AG10803 (cell line): ENCODE measurements around the gene DHRS12.
A peak's percentile ranks its signal among the peaks of the same experiment; 100 is the strongest.

ENCODE experiments used
- DNase-seq: peaks from one replicate; pipeline ENCODE4 v3.0.0; 2010; ENCODE audit warnings: low read depth
- H3K4me3 ChIP-seq: 2 replicates; pipeline ENCODE4 v1.5.1; 2011; ENCODE audit warnings: mild to moderate bottlenecking, low read length, control low read depth
- CTCF ChIP-seq: conservative IDR thresholded peaks from 2 replicates; pipeline ENCODE4 v1.5.1; 2011; ENCODE audit warnings: mild to moderate bottlenecking, low read length, control low read depth, inconsistent platforms

Gene DHRS12

GRCh38 chr13:51811046-51811445 lies 7.1 kb upstream of the DHRS12 start:
- no peak overlapping the region for H3K4me3 ChIP-seq
- DNase-seq, result no peak
- no peak for TF ChIP-seq CTCF

- H3K4me3 ChIP-seq, result no peak overlapping the region
- no peak for DNase-seq
- TF ChIP-seq CTCF, result no peak
Measured at GRCh38 chr13:51808811-51809210, 4.8 kb upstream of the DHRS12 start.

GRCh38 chr13:51807041-51807440 lies 3.1 kb upstream of the DHRS12 start:
- TF ChIP-seq CTCF, result no peak
- DNase-seq, result no peak
- no peak overlapping the region for H3K4me3 ChIP-seq

- no peak for TF ChIP-seq CTCF
- DNase-seq, result peak; percentile 34
Measured at GRCh38 chr13:51806566-51806965, 2.6 kb upstream of the DHRS12 start.

GRCh38 chr13:51805925-51806324 lies 2.0 kb upstream of the DHRS12 start:
- no peak for TF ChIP-seq CTCF
- DNase-seq, result no peak
- no peak overlapping the region for H3K4me3 ChIP-seq

More at GRCh38 chr13:51806566-51806965, 2.6 kb upstream of the DHRS12 start:
- no peak overlapping the region for H3K4me3 ChIP-seq

DNA sequence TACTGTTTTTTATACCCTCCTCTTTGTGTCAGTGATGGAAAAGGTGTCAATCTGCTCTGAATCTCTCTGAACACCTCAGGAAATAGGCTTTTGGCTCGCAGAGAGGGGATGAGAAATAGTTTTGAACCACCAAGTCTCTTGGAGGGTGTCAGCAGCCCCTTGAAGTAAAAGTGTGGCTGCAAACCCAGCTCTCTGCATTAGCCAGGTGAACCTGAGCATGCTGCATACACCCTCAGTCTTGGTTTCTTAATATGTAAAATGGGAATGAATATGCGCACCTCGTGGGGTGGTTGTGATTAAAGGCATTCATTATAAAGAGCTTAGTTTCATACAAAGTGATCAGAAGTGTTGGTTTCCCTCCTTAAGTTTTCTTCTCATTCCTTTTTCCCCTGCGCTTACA lies 1.4 kb upstream of the DHRS12 start:
- no peak for DNase-seq
- no peak overlapping the region for H3K4me3 ChIP-seq
- TF ChIP-seq CTCF, result no peak

DNA sequence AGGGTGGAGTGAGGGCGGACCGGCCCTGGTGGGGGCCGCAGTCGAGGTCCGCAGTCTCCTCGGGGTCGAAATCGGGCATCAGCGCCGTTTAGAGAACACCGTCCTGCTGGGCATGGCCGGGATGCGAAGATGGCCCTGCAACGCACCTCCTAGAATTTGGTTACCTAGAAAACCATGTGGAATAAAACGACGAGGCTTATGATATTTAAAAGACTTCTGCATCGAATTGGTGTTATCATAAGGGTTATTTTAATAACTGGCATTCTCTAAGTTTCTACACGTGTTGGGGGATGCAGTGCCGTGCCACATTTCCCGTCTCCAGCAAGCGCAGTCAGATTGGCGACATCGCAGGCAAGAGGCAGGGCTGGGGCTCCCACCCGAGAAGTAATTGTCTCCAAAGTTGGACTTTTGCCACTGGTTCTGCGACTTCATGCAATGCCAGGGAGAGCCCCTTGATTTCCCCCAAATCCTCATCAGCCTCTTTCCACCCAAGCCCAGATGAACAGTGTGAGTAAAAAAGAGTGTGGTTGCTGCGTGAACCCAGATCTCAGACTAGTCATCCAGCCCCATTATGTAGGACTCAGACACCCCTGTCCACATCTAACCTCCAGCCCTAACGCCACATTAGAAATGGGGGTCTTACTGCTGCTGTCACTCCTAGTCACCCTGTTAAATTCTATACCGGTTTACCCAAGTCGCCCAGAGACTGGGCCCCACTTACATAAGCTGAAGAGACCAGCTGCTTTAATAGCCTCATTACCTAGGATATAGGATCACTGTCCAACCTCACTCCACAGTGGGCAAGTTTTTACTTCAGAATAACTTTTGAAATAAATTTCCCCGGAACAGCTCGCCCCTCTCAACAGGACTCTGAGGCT lies 571 bp upstream of the DHRS12 start:
- H3K4me3 ChIP-seq, result peak overlapping the region; percentile 82
- no peak for DNase-seq
- TF ChIP-seq CTCF, result no peak
